HepG2 (cell line): ENCODE measurements around the gene MPI. TPM values are rescaled to one million over a fixed set of nuclear protein-coding genes. Genes with fewer than 3 reads are reported as not detected.

Experiments used
- ARNTL ChIP-seq: sonication (generic); formaldehyde crosslinking; IDR thresholded peaks from 2 replicates; pipeline ENCODE4 v1.4.0; 2020; ENCODE audit warnings: mild to moderate bottlenecking, missing genetic modification reagents
- HOXA9 ChIP-seq: sonication (generic); formaldehyde crosslinking; IDR thresholded peaks from 2 replicates; pipeline ENCODE4 v1.8.1; 2022; ENCODE audit warnings: missing genetic modification reagents, mild to moderate bottlenecking, moderate library complexity, borderline replicate concordance
- RNF219 ChIP-seq: sonication (generic); formaldehyde crosslinking; IDR thresholded peaks from 2 replicates; pipeline ENCODE4 v1.5.0; 2020; ENCODE audit warnings: mild to moderate bottlenecking, missing genetic modification reagents
- ZGPAT ChIP-seq: IDR thresholded peaks from 2 replicates; pipeline ENCODE4 v1.6.1; 2016; ENCODE audit warnings: mild to moderate bottlenecking
- ZNF616 ChIP-seq: sonication (generic); formaldehyde crosslinking; IDR thresholded peaks from 2 replicates; pipeline ENCODE4 v1.5.0; 2020; ENCODE audit warnings: low read depth, mild to moderate bottlenecking, missing genetic modification reagents
- ZNF687 ChIP-seq: sonication (generic); formaldehyde crosslinking; IDR thresholded peaks from 2 replicates; pipeline ENCODE4 v1.5.1; 2020; ENCODE audit warnings: mild to moderate bottlenecking, missing genetic modification reagents, moderate library complexity
- polyA plus RNA-seq, 8 experiments: library from polyadenylated mRNA; depleted of rRNA in 3 of 8; stranded (reverse) in 7 of 8; unstranded in 1 of 8; fragments of >200 nt; fragmentation: Illumina TruSeq in 4 of 8; extraction: Trizol in 4 of 8; gene quantifications; 2 replicates each; pipeline versions ENCODE4 v1.2.1 to v1.2.3, GENCODE V29; 2011 to 2016; ENCODE audit warnings: low read depth in 4 of 8, missing spikeins in 1 of 8, mixed read lengths in 1 of 8; ENCODE audit not compliant: insufficient read depth in 1 of 8
- total RNA-seq, 5 experiments: library from RNA; depleted of rRNA; stranded (reverse); fragments of >200 nt; fragmentation: Illumina TruSeq; extraction: Trizol; gene quantifications; 2 replicates each; pipeline ENCODE4 v1.2.3, GENCODE V29; 2016; ENCODE audit warnings: low read depth in 1 of 5
- TF ChIP-seq, protein P1 (sequence below): IDR thresholded peaks from 2 replicates; pipeline ENCODE4 v1.6.1; 2016; ENCODE audit warnings: control low read depth
- TF ChIP-seq, protein P2 (sequence below): sonication (generic); formaldehyde crosslinking; IDR thresholded peaks from 2 replicates; pipeline ENCODE4 v1.4.0; 2020; ENCODE audit warnings: missing genetic modification reagents

The MPI gene
- total and polyA plus RNA-seq, 2 of the 13 experiments (the other 11 are each of a cell fraction or from before 2014, with no cell fraction given): 36.9 to 63.5 TPM

- TF ChIP-seq ZNF687 (peak; percentile 94), RNF219 (CRISPR knock-in tag) (no peak), ZNF616 (CRISPR knock-in tag) (0 out of 2 replicates have a peak, but pooled peaks have one; percentile 43), ZGPAT (CRISPR knock-in tag) (peak; percentile 39), HOXA9 (CRISPR knock-in tag) (peak; percentile 16; the same call in 1 of the 2 replicates), ARNTL (CRISPR knock-in tag) (no peak)
- TF ChIP-seq, protein P1, sequence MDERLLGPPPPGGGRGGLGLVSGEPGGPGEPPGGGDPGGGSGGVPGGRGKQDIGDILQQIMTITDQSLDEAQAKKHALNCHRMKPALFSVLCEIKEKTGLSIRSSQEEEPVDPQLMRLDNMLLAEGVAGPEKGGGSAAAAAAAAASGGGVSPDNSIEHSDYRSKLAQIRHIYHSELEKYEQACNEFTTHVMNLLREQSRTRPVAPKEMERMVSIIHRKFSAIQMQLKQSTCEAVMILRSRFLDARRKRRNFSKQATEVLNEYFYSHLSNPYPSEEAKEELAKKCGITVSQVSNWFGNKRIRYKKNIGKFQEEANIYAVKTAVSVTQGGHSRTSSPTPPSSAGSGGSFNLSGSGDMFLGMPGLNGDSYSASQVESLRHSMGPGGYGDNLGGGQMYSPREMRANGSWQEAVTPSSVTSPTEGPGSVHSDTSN: peak; percentile 88
- TF ChIP-seq, protein P2, sequence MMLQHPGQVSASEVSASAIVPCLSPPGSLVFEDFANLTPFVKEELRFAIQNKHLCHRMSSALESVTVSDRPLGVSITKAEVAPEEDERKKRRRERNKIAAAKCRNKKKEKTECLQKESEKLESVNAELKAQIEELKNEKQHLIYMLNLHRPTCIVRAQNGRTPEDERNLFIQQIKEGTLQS (CRISPR knock-in tag): peak; percentile 7; the same call in 1 of the 2 replicates
These were observed 47.0 kb upstream of the MPI start, which contains the start of gene ULK3 (continued) for GRCh38 chr15:74842581-74843444.
